Measurements from ENCODE around the gene SEZ6L. TPM values are rescaled to one million over a fixed set of nuclear protein-coding genes. Genes with fewer than 3 reads are reported as not detected.

SEZ6L gene
- total RNA-seq, 4 donors from 2014 or later: 0.14 to 0.16 TPM; not detected in 2

GRCh38 chr22:26127556-26127955 is 41.7 kb upstream of the SEZ6L start:
- Histone ChIP-seq H3K27me3 (no peaks in the 10 kb centered on the region), H3K36me3 (no peaks in the 10 kb centered on the region), H3K4me3 (no peak overlapping the region), H3K9me3 (no peaks in the 10 kb centered on the region), H3K27ac (no peak overlapping the region), H3K4me1 (no peaks in the 10 kb centered on the region)
- WGBS, 2 donors (ENCODE audit: low coverage in 1 of 2): 44 to 61% methylated on average over 4 of the region's 4 CpGs
- intact Hi-C loops (cut with DNase I; ENCODE audit: low total_unique reads): loop anchor here (5.0 kb wide), 1 partner anchor 100 kb away; no protein-coding TSS in a partner anchor
- in situ Hi-C loops (cut with MboI; ENCODE audit: low pct_ligation_motif_present in 1 of 4, low pct_unique_long_range_greater_than_20kb in 1 of 4, low sequenced_read_pairs in 3 of 4): no loop called here
- DNase-seq: no peak
- no peak for TF ChIP-seq CTCF (IDR thresholded peaks at IDR 0.05)
- no peak for TF ChIP-seq POLR2A (IDR thresholded peaks at IDR 0.05)
- TF ChIP-seq POLR2AphosphoS5 (IDR thresholded peaks at IDR 0.05): no peak
- no peak for TF ChIP-seq EP300 (IDR thresholded peaks at IDR 0.05; ENCODE audit: low read depth)

GRCh38 chr22:26131589-26132154 is 37.6 kb upstream of the SEZ6L start:
- H3K27me3 ChIP-seq: no peaks in the 10 kb centered on the region
- H3K4me3 ChIP-seq: no peak overlapping the region
- no peaks in the 10 kb centered on the region for H3K36me3 ChIP-seq
- H3K27ac ChIP-seq: no peak overlapping the region
- H3K9me3 ChIP-seq: no peaks in the 10 kb centered on the region
- DNase-seq: no peak
- in situ Hi-C loops (cut with MboI; ENCODE audit: low pct_ligation_motif_present in 1 of 4, low pct_unique_long_range_greater_than_20kb in 1 of 4, low sequenced_read_pairs in 3 of 4): no loop called here
- TF ChIP-seq POLR2AphosphoS5 (IDR thresholded peaks at IDR 0.05) (no peak), CTCF (IDR thresholded peaks at IDR 0.05) (no peak), EP300 (IDR thresholded peaks at IDR 0.05; ENCODE audit: low read depth) (no peak), POLR2A (IDR thresholded peaks at IDR 0.05) (no peak)
- no peaks in the 10 kb centered on the region for H3K4me1 ChIP-seq
- intact Hi-C loops (cut with DNase I; ENCODE audit: low total_unique reads): no loop called here
- WGBS, 2 donors (ENCODE audit: low coverage in 1 of 2): 37 to 56% methylated on average over 2 to 10 of the region's 10 CpGs

DNA sequence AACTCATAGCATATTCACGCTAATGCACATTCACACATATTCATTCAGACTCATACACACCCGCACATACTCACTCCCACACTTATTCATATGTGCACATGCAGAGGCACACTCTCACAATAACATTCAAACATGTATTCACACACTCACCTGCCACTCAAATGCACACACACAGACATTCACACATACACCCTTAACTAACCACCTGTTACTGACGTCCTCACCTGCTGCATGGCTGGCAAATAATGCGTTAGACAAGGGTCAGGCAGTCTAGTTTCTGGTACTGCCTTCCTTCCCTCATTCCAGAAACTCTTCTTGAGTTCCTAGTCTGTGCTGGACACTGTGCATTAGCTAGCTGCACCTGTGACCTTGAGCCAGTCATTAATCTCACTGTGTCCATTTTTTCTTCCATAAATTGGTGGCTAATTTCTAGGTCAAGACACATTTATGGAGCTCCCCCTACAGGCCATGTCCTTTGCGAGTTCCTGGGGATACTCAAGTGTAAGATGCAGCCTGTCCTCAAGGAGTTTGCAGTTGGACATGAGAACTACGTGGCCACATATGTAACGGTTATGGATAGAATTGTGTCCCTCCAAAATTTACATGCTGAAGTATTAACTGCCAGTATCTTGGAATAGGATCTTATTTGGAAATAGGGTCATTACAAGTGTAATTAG is 34.5 kb upstream of the SEZ6L start:
- Histone ChIP-seq H3K4me1 (no peaks in the 10 kb centered on the region), H3K36me3 (no peaks in the 10 kb centered on the region), H3K9me3 (no peaks in the 10 kb centered on the region), H3K4me3 (no peak overlapping the region), H3K27me3 (peaks cover 5% of the 10 kb centered on the region), H3K27ac (no peak overlapping the region)
- 66 to 74% methylated on average over 7 of the region's 7 CpGs for WGBS, 2 donors (ENCODE audit: low coverage in 1 of 2)
- intact Hi-C loops (cut with DNase I; ENCODE audit: low total_unique reads): no loop called here
- DNase-seq: no peak
- in situ Hi-C loops (cut with MboI; ENCODE audit: low pct_ligation_motif_present in 1 of 4, low pct_unique_long_range_greater_than_20kb in 1 of 4, low sequenced_read_pairs in 3 of 4): no loop called here
- TF ChIP-seq POLR2AphosphoS5 (IDR thresholded peaks at IDR 0.05): no peak
- TF ChIP-seq EP300 (IDR thresholded peaks at IDR 0.05; ENCODE audit: low read depth): no peak

- H3K27me3 ChIP-seq: peaks cover 5% of the 10 kb centered on the region
- intact Hi-C loops (cut with DNase I; ENCODE audit: low total_unique reads) (no loop called here), in situ Hi-C loops (cut with MboI; ENCODE audit: low pct_ligation_motif_present in 1 of 4, low pct_unique_long_range_greater_than_20kb in 1 of 4, low sequenced_read_pairs in 3 of 4) (no loop called here)
- no peak overlapping the region for H3K4me3 ChIP-seq
- TF ChIP-seq POLR2A (IDR thresholded peaks at IDR 0.05) (no peak), EP300 (IDR thresholded peaks at IDR 0.05; ENCODE audit: low read depth) (no peak), POLR2AphosphoS5 (IDR thresholded peaks at IDR 0.05) (no peak), CTCF (IDR thresholded peaks at IDR 0.05) (no peak)
- DNase-seq: no peak
- H3K4me1 ChIP-seq: no peaks in the 10 kb centered on the region
- no peaks in the 10 kb centered on the region for H3K9me3 ChIP-seq
- H3K27ac ChIP-seq: no peak overlapping the region
- H3K36me3 ChIP-seq: no peaks in the 10 kb centered on the region
- 82% methylated on average over 2 of the region's 2 CpGs for WGBS, 2 donors (ENCODE audit: low coverage in 1 of 2)
Measured at GRCh38 chr22:26135806-26136205, 33.5 kb upstream of the SEZ6L start.

All from transverse colon (tissue), 4 donors.